ENCODE measurements around the gene RPS24.

RPS24 gene

DNA sequence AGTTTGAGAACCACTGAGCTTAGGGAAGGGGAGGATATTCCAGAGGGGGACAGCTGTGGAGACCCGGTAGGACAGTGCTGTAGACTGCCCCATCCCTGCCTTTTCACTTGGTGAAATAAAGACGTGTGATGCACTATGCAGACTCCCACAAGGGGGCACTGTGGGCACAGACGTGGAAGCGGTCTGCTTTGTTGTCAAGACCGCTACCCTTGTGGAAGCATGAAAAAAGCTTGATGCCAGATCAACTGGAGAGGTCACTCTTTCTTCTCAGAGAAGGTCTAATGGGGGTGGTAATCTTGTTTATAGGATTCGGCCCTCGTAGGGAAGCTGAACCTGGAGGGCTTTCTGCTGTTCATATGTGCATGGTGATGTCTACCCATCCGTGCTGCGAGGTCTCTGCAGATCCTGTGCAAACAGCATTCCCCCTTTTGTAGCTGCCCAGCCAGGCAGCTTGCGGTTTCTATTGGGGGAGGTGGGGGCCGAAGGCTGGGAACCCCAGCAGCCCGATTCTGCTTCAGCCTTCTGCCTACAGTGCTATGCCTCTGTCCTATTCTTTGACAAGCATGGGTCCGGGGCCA, 13.7 kb downstream of the RPS24 start:
- peak; percentile 85 for DNase-seq
- no peak overlapping the region for H3K27ac ChIP-seq
- H3K36me3 ChIP-seq (replicated peaks): peaks cover 7% of the 10 kb centered on the region
- in situ Hi-C loops (cut with HindIII; ENCODE audit: low pct_ligation_motif_present, low sequenced_read_pairs): no loop called here
- TF ChIP-seq, protein P1, sequence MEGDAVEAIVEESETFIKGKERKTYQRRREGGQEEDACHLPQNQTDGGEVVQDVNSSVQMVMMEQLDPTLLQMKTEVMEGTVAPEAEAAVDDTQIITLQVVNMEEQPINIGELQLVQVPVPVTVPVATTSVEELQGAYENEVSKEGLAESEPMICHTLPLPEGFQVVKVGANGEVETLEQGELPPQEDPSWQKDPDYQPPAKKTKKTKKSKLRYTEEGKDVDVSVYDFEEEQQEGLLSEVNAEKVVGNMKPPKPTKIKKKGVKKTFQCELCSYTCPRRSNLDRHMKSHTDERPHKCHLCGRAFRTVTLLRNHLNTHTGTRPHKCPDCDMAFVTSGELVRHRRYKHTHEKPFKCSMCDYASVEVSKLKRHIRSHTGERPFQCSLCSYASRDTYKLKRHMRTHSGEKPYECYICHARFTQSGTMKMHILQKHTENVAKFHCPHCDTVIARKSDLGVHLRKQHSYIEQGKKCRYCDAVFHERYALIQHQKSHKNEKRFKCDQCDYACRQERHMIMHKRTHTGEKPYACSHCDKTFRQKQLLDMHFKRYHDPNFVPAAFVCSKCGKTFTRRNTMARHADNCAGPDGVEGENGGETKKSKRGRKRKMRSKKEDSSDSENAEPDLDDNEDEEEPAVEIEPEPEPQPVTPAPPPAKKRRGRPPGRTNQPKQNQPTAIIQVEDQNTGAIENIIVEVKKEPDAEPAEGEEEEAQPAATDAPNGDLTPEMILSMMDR (IDR thresholded peaks at IDR 0.05; ENCODE audit: low read depth, low read length, missing control alignments): peak; percentile 96
- H3K4me3 ChIP-seq (ENCODE audit: low read depth, low read length): no peak overlapping the region
- H3K27me3 ChIP-seq (replicated peaks): no peaks in the 10 kb centered on the region

DNA sequence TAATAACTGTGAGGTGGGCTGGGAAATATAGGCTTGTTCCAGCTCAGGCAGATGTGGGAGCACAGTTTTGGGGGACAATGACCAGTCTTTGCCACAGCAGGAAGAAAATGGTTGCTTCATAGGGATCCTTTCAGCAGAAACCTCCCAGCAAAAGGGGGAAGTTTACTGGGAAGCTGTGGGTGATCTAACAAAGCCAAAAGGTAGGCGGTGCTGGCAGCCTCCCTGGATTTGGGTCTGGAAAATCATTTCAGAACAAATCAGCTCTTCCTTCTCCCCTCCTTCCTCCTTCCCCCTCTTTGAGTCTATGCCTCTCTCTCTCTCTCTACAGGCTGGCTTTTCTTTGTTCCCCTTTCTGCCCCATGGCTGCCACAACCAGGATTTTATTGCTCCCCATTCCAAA, 16.2 kb downstream of the RPS24 start:
- no peak for DNase-seq
- Histone ChIP-seq H3K4me3 (ENCODE audit: low read depth, low read length) (no peak overlapping the region), H3K27ac (no peak overlapping the region), H3K36me3 (replicated peaks) (no peaks in the 10 kb centered on the region), H3K27me3 (replicated peaks) (no peaks in the 10 kb centered on the region)
- TF ChIP-seq, protein P1 (IDR thresholded peaks at IDR 0.05; ENCODE audit: low read depth, low read length, missing control alignments): no peak
- in situ Hi-C loops (cut with HindIII; ENCODE audit: low pct_ligation_motif_present, low sequenced_read_pairs): no loop called here

DNA sequence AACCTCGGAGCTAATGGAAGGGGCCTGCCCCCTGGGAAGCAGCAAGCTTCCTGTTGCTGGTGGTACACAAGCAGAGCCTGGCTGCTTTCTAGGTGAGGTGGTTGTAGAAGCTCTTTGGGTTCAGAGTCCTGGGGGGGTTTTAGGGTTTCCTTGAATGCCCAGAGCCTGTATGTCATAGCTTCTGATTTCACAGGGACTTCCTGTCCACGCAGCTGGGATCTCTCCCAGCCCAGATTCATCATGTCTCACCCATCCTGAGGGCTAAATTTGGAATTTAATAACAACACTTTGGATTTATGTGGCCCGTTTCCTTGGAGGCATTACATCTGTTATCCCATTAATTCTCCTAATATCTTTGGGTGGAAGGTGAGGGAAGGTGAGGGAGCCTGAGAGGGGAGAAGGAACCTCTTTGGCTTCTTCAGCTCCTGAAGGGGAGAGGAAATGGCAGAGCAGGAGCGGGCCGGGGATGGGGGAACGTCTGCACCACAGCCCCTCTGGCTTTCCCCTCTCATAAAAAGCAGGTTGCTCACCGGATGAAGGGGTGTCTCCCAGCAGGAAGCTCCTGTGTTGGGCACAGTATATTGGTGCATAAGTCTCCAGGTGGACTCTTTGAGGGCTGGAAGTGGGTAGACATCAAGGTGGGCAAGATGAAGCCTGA, 19.7 kb downstream of the RPS24 start:
- in situ Hi-C loops (cut with HindIII; ENCODE audit: low pct_ligation_motif_present, low sequenced_read_pairs): no loop called here
- no peak overlapping the region for H3K4me3 ChIP-seq (ENCODE audit: low read depth, low read length)
- H3K27ac ChIP-seq: no peak overlapping the region
- TF ChIP-seq, protein P1 (IDR thresholded peaks at IDR 0.05; ENCODE audit: low read depth, low read length, missing control alignments): no peak
- DNase-seq: peak; percentile 22
- no peaks in the 10 kb centered on the region for H3K27me3 ChIP-seq (replicated peaks)
- H3K36me3 ChIP-seq (replicated peaks): no peaks in the 10 kb centered on the region

DNA sequence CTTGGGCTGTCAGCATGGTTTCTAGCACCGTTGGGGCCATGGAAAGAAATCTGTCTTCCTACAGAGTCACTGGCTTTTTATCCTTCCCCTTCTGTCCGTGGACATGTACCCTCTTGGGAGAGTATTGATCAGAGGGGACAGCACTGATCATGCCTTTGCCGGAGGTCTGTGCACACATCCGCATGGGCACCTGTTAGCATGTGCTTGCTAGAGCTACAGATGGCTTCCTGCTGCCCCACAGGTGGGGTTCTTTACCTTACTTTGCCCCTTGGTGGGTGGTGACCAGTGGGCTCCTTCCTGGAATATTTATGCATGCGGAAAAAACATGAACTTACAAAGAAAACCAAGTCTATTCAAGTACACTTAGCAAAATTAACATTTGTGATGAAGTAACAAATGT, 24.9 kb downstream of the RPS24 start:
- H3K4me3 ChIP-seq (ENCODE audit: low read depth, low read length): no peak overlapping the region
- TF ChIP-seq, protein P1 (IDR thresholded peaks at IDR 0.05; ENCODE audit: low read depth, low read length, missing control alignments): no peak
- no peak overlapping the region for H3K27ac ChIP-seq
- H3K36me3 ChIP-seq (replicated peaks): no peaks in the 10 kb centered on the region
- H3K27me3 ChIP-seq (replicated peaks): no peaks in the 10 kb centered on the region
- DNase-seq: no peak
- in situ Hi-C loops (cut with HindIII; ENCODE audit: low pct_ligation_motif_present, low sequenced_read_pairs): no loop called here

DNA sequence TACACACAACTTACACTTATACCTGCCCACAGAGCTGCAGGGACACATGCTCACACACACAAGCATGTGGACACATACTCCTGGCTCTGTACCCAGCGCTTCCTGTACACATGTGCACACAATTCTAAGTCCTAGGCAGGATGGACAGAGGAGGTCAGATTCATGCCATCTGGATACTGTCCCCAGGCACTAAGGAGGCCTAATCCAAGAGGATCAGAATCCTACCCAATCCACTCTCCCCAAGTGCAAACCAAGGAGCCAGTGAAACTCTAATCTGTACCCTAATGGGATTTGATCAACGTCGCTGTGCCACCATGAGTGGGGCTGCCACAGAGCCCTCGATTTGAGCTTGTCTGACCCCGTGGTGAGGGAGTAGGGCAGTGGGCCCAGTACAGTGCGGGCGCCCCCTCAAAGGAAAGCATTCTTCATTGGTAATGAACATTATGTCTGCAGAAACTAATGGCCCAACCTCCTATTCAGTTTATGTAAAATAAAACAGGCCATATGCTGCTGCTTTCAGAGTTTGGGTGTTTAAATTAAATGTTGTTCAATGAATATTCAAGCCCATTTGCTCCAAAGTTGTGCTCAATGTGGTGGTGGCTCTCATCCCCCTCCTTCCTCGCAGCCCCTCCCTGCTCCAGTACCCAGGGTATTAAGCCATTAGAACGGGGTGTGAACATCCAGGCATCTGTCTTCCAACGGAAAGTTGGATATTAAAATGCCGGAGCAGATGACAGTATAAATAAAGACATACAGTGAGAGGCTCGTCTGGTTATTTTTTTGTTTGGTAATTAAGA, 26.4 kb downstream of the RPS24 start:
- H3K4me3 ChIP-seq (ENCODE audit: low read depth, low read length): no peak overlapping the region
- in situ Hi-C loops (cut with HindIII; ENCODE audit: low pct_ligation_motif_present, low sequenced_read_pairs): no loop called here

More for the DNA sequence above, 26.4 kb downstream of the RPS24 start:
- no peak for DNase-seq
- Histone ChIP-seq H3K27ac (no peak overlapping the region), H3K36me3 (replicated peaks) (no peaks in the 10 kb centered on the region), H3K27me3 (replicated peaks) (no peaks in the 10 kb centered on the region)
- TF ChIP-seq, protein P1 (IDR thresholded peaks at IDR 0.05; ENCODE audit: low read depth, low read length, missing control alignments): no peak
